OCI-LY1 (cell line): ENCODE results near the gene ODF2L.

Experiments used
- H2AFZ ChIP-seq: fragments of 200-600 bp; sonication (generic), shearing (Covaris generic); 2 replicates; pipeline ENCODE4 v1.6.0; 2014; ENCODE audit warnings: antibody characterized with exemption, mild to moderate bottlenecking, low read length
- H3F3A ChIP-seq: fragments of 200-600 bp; sonication (generic), shearing (Covaris generic); 2 replicates; pipeline ENCODE4 v1.6.0; 2014; ENCODE audit warnings: mild to moderate bottlenecking, antibody characterized with exemption, low read length, moderate library complexity; ENCODE audit not compliant: insufficient read depth
- H3K27ac ChIP-seq: fragments of 200-600 bp; sonication (generic); 2 replicates; pipeline ENCODE4 v1.5.1; 2014; ENCODE audit warnings: low read length, mixed run types, mild to moderate bottlenecking, low read depth; ENCODE audit not compliant: poor library complexity, severe bottlenecking
- H3K27me3 ChIP-seq: fragments of 200-600 bp; sonication (generic); 2 replicates; pipeline ENCODE4 v1.6.0; 2014; ENCODE audit warnings: antibody characterized with exemption, mild to moderate bottlenecking, low read length, moderate library complexity; ENCODE audit not compliant: insufficient read depth
- H3K36me3 ChIP-seq: fragments of 200-600 bp; sonication (generic); 2 replicates; pipeline ENCODE4 v1.6.1; 2014; ENCODE audit warnings: mild to moderate bottlenecking, antibody characterized with exemption, low read length, moderate library complexity, mixed read lengths; ENCODE audit not compliant: insufficient read depth
- H3K4me1 ChIP-seq: fragments of 200-600 bp; sonication (generic); 2 replicates; pipeline ENCODE4 v1.5.1; 2014; ENCODE audit warnings: mild to moderate bottlenecking, low read length, moderate library complexity; ENCODE audit not compliant: insufficient read depth, severe bottlenecking
- H3K4me2 ChIP-seq: fragments of 200-600 bp; sonication (generic), shearing (Covaris generic); 2 replicates; pipeline ENCODE4 v1.6.1; 2014; ENCODE audit warnings: low read length
- H3K4me3 ChIP-seq: fragments of 200-600 bp; sonication (generic); 2 replicates; pipeline ENCODE4 v1.5.1; 2014; ENCODE audit warnings: low read length, low read depth, mild to moderate bottlenecking, mixed read lengths; ENCODE audit not compliant: poor library complexity, severe bottlenecking
- H3K79me2 ChIP-seq: fragments of 200-600 bp; shearing (Covaris generic); 2 replicates; pipeline ENCODE4 v1.6.1; 2016; ENCODE audit warnings: mixed run types, low read length, mixed read lengths; ENCODE audit not compliant: insufficient read depth
- H3K9ac ChIP-seq: fragments of 200-600 bp; sonication (generic), shearing (Covaris generic); 2 replicates; pipeline ENCODE4 v1.6.1; 2014; ENCODE audit warnings: mild to moderate bottlenecking, low read length, mixed read lengths
- H3K9me2 ChIP-seq: fragments of 200-600 bp; sonication (generic), shearing (Covaris generic); 2 replicates; pipeline ENCODE4 v1.6.1; 2014; ENCODE audit warnings: low read depth, mild to moderate bottlenecking, low read length, mixed read lengths
- H3K9me3 ChIP-seq: fragments of 200-600 bp; shearing (Covaris generic); 2 replicates; pipeline ENCODE4 v1.6.1; 2014; ENCODE audit warnings: low read length, mixed read lengths
- H4K20me1 ChIP-seq: fragments of 200-600 bp; sonication (generic), shearing (Covaris generic); 2 replicates; pipeline ENCODE4 v1.6.0; 2016; ENCODE audit warnings: mild to moderate bottlenecking, low read length; ENCODE audit not compliant: insufficient read depth
- EZH2 ChIP-seq: fragments of 200-600 bp; sonication (generic), shearing (Covaris generic); IDR thresholded peaks from 2 replicates; pipeline ENCODE4 v1.8.0; 2017; ENCODE audit warnings: borderline replicate concordance, mixed run types, mild to moderate bottlenecking, antibody characterized with exemption, low read length, moderate library complexity, mixed read lengths
- TF ChIP-seq, protein P1 (sequence below): fragments of 200-600 bp; sonication (generic), shearing (Covaris generic); IDR thresholded peaks from 2 replicates; pipeline ENCODE4 v1.5.1; 2017; ENCODE audit warnings: mild to moderate bottlenecking, antibody characterized with exemption, low read length, moderate library complexity, mixed read lengths

ODF2L gene

DNA sequence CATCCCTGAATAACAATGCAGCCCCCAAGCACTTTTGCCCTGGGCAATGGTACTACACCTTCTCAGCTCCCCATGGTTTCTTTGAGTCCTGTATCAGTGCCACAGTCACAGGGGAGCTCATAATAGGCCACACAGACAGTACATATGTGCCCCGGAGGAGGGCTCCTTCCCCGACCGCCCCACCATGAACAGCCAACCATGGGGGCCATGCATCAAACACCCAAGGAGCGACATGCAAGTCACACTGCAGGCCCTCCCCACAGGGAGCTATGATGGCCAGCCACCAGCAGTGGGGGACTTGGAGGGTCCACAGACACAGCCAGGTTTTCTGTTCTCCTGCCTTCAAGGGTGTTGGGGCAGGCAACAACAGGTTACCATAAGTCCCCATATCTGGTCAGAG lies 14.8 kb upstream of the ODF2L start:
- Histone ChIP-seq H4K20me1 (no peaks in the 10 kb centered on the region), H3K36me3 (no peaks in the 10 kb centered on the region), H3K9me3 (no peaks in the 10 kb centered on the region), H3K4me1 (no peaks in the 10 kb centered on the region), H3K9me2 (no peaks in the 10 kb centered on the region), H2AFZ (no peak overlapping the region), H3K79me2 (no peaks in the 10 kb centered on the region), H3K4me3 (no peak overlapping the region), H3K4me2 (no peak overlapping the region), H3F3A (no peaks in the 10 kb centered on the region), H3K27me3 (no peaks in the 10 kb centered on the region; the same call in 1 of the 2 replicates), H3K27ac (no peak overlapping the region), H3K9ac (no peak overlapping the region)
- TF ChIP-seq, protein P1, sequence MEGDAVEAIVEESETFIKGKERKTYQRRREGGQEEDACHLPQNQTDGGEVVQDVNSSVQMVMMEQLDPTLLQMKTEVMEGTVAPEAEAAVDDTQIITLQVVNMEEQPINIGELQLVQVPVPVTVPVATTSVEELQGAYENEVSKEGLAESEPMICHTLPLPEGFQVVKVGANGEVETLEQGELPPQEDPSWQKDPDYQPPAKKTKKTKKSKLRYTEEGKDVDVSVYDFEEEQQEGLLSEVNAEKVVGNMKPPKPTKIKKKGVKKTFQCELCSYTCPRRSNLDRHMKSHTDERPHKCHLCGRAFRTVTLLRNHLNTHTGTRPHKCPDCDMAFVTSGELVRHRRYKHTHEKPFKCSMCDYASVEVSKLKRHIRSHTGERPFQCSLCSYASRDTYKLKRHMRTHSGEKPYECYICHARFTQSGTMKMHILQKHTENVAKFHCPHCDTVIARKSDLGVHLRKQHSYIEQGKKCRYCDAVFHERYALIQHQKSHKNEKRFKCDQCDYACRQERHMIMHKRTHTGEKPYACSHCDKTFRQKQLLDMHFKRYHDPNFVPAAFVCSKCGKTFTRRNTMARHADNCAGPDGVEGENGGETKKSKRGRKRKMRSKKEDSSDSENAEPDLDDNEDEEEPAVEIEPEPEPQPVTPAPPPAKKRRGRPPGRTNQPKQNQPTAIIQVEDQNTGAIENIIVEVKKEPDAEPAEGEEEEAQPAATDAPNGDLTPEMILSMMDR, result no peak
- TF ChIP-seq EZH2, result no peak

DNA sequence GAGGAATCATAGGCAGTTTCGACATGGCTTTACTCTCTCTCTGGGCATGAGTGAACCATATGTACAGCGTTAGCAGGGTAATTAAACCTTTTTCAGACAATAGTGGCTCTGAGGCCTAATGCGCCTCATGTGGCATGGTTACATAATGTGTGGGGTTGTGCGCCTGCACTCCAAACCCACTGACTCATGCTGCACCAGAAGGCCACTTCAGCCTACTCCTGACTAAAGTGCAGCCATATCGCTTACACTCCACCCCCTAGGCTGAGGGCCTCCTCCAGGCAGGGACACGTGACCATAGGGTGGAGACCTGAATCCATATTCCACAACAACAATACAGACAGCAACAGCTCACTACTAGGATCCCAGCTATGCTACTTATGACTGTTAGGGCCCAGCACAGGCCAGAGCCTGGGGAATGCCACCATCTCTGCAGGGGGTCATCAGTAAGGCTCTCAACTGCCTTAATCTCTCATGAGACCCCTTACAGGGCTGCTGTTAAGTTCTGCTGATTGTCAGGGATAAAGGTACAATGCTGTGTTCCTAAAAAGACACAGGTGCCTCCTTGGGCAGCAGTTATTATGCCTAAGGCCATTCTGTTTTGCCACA lies 13.4 kb upstream of the ODF2L start:
- Histone ChIP-seq H3K27me3 (no peaks in the 10 kb centered on the region; the same call in 1 of the 2 replicates), H3K79me2 (no peaks in the 10 kb centered on the region), H4K20me1 (no peaks in the 10 kb centered on the region), H3K9ac (no peak overlapping the region), H3K4me1 (no peaks in the 10 kb centered on the region), H3K9me2 (no peaks in the 10 kb centered on the region), H3K4me3 (no peak overlapping the region), H3K9me3 (no peaks in the 10 kb centered on the region), H3F3A (no peaks in the 10 kb centered on the region), H3K36me3 (no peaks in the 10 kb centered on the region), H3K4me2 (no peak overlapping the region), H3K27ac (no peak overlapping the region), H2AFZ (no peak overlapping the region)
- no peak for TF ChIP-seq EZH2
- TF ChIP-seq, protein P1, result no peak

DNA sequence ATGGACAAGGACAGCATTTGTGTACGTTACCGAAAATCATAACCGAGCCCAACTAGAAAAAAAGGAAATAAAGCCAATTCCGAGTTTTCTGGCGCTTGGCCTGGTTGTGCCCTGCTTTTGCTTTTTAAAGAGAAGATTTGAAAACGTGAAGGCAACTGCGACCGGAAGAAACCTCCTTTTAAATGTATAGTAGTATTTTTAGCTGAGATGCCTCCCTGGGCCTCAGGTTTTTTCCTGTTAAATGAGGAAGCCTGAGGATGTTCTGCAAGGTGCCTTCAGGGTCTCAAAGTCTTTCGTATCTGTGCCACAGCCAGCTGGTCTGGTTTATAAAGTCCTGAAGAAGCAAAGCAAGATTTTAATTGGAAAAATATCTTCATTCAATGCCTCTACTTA lies 371 bp upstream of the ODF2L start:
- Histone ChIP-seq H2AFZ (peak overlapping the region; percentile 26), H3K4me2 (peak overlapping the region; percentile 72), H3K9ac (peak overlapping the region; percentile 41), H3K79me2 (no peaks in the 10 kb centered on the region), H3F3A (no peaks in the 10 kb centered on the region), H4K20me1 (no peaks in the 10 kb centered on the region), H3K9me3 (no peaks in the 10 kb centered on the region), H3K4me3 (peak overlapping the region; percentile 66), H3K4me1 (peaks cover 20% of the 10 kb centered on the region), H3K9me2 (no peaks in the 10 kb centered on the region), H3K27me3 (no peaks in the 10 kb centered on the region), H3K27ac (peak overlapping the region; percentile 25), H3K36me3 (no peaks in the 10 kb centered on the region)
- no peak for TF ChIP-seq EZH2
- TF ChIP-seq, protein P1, result no peak
